Lung (tissue), 12 donors: Measurements from ENCODE around the gene PELI2. TPM values are rescaled to one million over a fixed set of nuclear protein-coding genes. Genes with fewer than 3 reads are reported as not detected.

ENCODE experiments used
- ATAC-seq: fragments of 200-7000 bp; cut with Tn5 transposase; one replicate; pipeline ENCODE4 v1.9.1; 2020; ENCODE audit warnings: moderate number of reproducible peaks; ENCODE audit not compliant: insufficient read depth, low FRiP score
- DNase-seq, 3 donors: peaks; one replicate each; pipeline ENCODE4 v3.0.0-alpha.2; 2013 to 2017
- H3K27ac ChIP-seq, 2 donors: one replicate each; pipeline ENCODE4 v1.5.1; 2013; ENCODE audit warnings: mild to moderate bottlenecking in 2 of 2, moderate library complexity in 2 of 2, control low read depth in 1 of 2, inconsistent platforms in 1 of 2, low read depth in 1 of 2, low read length in 1 of 2
- H3K27me3 ChIP-seq, 3 donors: one replicate each; pipeline ENCODE4 v1.5.1; 2013; ENCODE audit warnings: low read length in 2 of 3; ENCODE audit not compliant: control insufficient read depth in 3 of 3, insufficient read depth in 3 of 3
- H3K36me3 ChIP-seq, 4 donors: one replicate each; pipeline ENCODE4 v1.5.1; 2013; ENCODE audit warnings: low read length in 4 of 4, mild to moderate bottlenecking in 1 of 4, moderate library complexity in 1 of 4; ENCODE audit not compliant: control insufficient read depth in 4 of 4, insufficient read depth in 4 of 4
- H3K4me1 ChIP-seq, 5 donors: one replicate each; pipeline ENCODE4 v1.5.1; 2013; ENCODE audit warnings: low read length in 5 of 5, mild to moderate bottlenecking in 2 of 5, moderate library complexity in 1 of 5; ENCODE audit not compliant: control insufficient read depth in 5 of 5, insufficient read depth in 5 of 5
- H3K4me3 ChIP-seq: one replicate; pipeline ENCODE4 v1.5.1; 2013; ENCODE audit warnings: mild to moderate bottlenecking, control low read depth, moderate library complexity
- H3K9ac ChIP-seq, 2 donors: one replicate each; pipeline ENCODE4 v1.5.1; 2013; ENCODE audit warnings: low read length in 2 of 2, control low read depth in 1 of 2; ENCODE audit not compliant: insufficient read depth in 1 of 2
- H3K9me3 ChIP-seq, 4 donors: one replicate each; pipeline ENCODE4 v1.5.1; 2013; ENCODE audit warnings: low read length in 3 of 4, mild to moderate bottlenecking in 1 of 4, moderate library complexity in 1 of 4; ENCODE audit not compliant: control insufficient read depth in 4 of 4, insufficient read depth in 3 of 4
- CTCF ChIP-seq: IDR thresholded peaks from 2 replicates; pipeline ENCODE4 v1.5.1; 2012; ENCODE audit warnings: mild to moderate bottlenecking; ENCODE audit errors: control extremely low read depth, extremely low read depth
- WGBS, 2 donors: extraction: QIAGEN DNeasy Blood & Tissue Kit; methylation state at CpG; one replicate each; pipeline ENCODE4 v1.1.7; 2013; 5-methylcytosine and 5-hydroxymethylcytosine counted together
- polyA plus RNA-seq, 2 donors: library from polyadenylated mRNA; stranded (reverse); fragments of 200-250 nt; gene quantifications; one replicate each; pipeline ENCODE4 v1.2.1, GENCODE V29; 2013
- total RNA-seq, 2 donors: library from RNA; depleted of rRNA in 1 of 2; stranded (reverse); fragments of >200 nt in 1 of 2; gene quantifications; one replicate each; pipeline ENCODE4 v1.2.1, GENCODE V29; 2014 to 2021
- donor health status: control.
- donor health status: control.
- donor health status: Bipolar disorder and iron deficiency.
- donor health status: healthy.
- donor health status: DM: yes; HTN: yes; CAD: no.

PELI2 gene
- total and polyA plus RNA-seq, 4 donors: 3.8 to 21.1 (median 8.5) TPM

GRCh38 chr14:56297449-56297848 is 179.2 kb downstream of the PELI2 start:
- Histone ChIP-seq H3K27me3 (no peaks in the 10 kb centered on the region), H3K9ac (no peak overlapping the region), H3K27ac (no peak overlapping the region), H3K36me3 (peaks cover 2 to 10% (median 7%) of the 10 kb centered on the region in 4 donors), H3K4me1 (peaks cover 0 to 2% (median 0%) of the 10 kb centered on the region in 5 donors), H3K4me3 (no peak overlapping the region), H3K9me3 (peaks cover 0 to 3% (median 0%) of the 10 kb centered on the region in 4 donors)
- ATAC-seq (no peak), DNase-seq (no peak)
- no peak for TF ChIP-seq CTCF
- 97 to 98% methylated on average over 5 of the region's 5 CpGs for WGBS, 2 donors

- Histone ChIP-seq H3K4me1 (peaks cover 0 to 2% (median 0%) of the 10 kb centered on the region in 5 donors), H3K36me3 (peaks cover 2 to 9% (median 7%) of the 10 kb centered on the region in 4 donors), H3K9ac (no peak overlapping the region), H3K27me3 (no peaks in the 10 kb centered on the region), H3K27ac (no peak overlapping the region), H3K4me3 (no peak overlapping the region), H3K9me3 (peaks cover 0 to 3% (median 0%) of the 10 kb centered on the region in 4 donors)
- 91 to 96% methylated on average over 9 of the region's 9 CpGs for WGBS, 2 donors
- no peak for TF ChIP-seq CTCF
- ATAC-seq (no peak), DNase-seq (no peak)
These were observed 181.2 kb downstream of the PELI2 start for GRCh38 chr14:56299306-56299984.

- H3K36me3 ChIP-seq: peaks cover 2 to 8% (median 6%) of the 10 kb centered on the region in 4 donors
- no peak for TF ChIP-seq CTCF
- H3K4me3 ChIP-seq: no peak overlapping the region
- no peak overlapping the region for H3K9ac ChIP-seq
- peaks cover 0 to 2% (median 0%) of the 10 kb centered on the region in 5 donors for H3K4me1 ChIP-seq
- no peak for ATAC-seq
- no peak overlapping the region for H3K27ac ChIP-seq
- 93 to 98% methylated on average over 4 of the region's 4 CpGs for WGBS, 2 donors
- H3K9me3 ChIP-seq: peaks cover 0 to 3% (median 0%) of the 10 kb centered on the region in 4 donors
- no peak for DNase-seq
- H3K27me3 ChIP-seq: no peaks in the 10 kb centered on the region
These were observed 182.3 kb downstream of the PELI2 start for GRCh38 chr14:56300495-56300894.
